ENCODE data around the gene RNASEH1.

DNA sequence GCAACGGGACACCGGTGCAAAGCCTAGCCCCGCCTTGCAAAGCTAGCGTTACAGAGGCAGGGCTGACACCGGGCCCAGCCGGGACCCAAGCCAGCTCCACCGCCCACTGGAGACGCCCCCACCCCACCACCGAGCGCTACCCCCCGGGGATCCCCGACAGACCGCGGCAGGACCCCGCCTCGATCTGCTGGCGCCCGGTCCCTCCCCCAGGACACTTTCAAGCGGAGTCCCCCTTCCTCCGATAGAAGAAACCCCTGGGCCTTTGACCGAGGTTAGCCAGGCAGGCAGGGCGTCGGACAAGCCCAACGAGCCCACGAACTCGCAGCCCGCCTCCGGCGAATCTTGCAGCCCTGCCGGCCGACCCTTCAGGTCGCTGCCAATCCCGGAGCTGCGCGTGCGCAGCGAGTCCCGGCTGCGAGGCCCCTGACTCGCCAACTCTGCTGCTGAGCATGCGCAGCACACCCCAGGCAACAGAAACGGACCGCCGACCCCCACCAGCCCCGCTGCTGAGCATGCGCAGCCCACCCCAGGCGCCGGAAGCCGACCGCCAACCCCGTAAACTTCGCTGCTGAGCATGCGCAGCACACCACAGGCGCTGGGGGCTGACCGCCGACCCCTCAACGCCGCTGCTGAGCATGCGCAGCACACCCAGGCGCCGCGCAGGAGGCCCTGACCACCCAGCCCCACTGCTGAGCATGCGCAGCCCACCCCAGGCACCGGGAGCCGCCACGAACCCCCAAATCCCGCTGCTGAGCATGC is 39.5 kb downstream of the RNASEH1 start:
- TF ChIP-seq, protein P1, sequence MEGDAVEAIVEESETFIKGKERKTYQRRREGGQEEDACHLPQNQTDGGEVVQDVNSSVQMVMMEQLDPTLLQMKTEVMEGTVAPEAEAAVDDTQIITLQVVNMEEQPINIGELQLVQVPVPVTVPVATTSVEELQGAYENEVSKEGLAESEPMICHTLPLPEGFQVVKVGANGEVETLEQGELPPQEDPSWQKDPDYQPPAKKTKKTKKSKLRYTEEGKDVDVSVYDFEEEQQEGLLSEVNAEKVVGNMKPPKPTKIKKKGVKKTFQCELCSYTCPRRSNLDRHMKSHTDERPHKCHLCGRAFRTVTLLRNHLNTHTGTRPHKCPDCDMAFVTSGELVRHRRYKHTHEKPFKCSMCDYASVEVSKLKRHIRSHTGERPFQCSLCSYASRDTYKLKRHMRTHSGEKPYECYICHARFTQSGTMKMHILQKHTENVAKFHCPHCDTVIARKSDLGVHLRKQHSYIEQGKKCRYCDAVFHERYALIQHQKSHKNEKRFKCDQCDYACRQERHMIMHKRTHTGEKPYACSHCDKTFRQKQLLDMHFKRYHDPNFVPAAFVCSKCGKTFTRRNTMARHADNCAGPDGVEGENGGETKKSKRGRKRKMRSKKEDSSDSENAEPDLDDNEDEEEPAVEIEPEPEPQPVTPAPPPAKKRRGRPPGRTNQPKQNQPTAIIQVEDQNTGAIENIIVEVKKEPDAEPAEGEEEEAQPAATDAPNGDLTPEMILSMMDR (IDR thresholded peaks at IDR 0.05; ENCODE audit: low read depth, low read length, missing input control), result no peak
- no peak for TF ChIP-seq RAD21 (IDR thresholded peaks at IDR 0.05)
- TF ChIP-seq TAF1 (conservative IDR thresholded peaks at IDR 0.05), result peak; percentile 13
- TF ChIP-seq, protein P2, sequence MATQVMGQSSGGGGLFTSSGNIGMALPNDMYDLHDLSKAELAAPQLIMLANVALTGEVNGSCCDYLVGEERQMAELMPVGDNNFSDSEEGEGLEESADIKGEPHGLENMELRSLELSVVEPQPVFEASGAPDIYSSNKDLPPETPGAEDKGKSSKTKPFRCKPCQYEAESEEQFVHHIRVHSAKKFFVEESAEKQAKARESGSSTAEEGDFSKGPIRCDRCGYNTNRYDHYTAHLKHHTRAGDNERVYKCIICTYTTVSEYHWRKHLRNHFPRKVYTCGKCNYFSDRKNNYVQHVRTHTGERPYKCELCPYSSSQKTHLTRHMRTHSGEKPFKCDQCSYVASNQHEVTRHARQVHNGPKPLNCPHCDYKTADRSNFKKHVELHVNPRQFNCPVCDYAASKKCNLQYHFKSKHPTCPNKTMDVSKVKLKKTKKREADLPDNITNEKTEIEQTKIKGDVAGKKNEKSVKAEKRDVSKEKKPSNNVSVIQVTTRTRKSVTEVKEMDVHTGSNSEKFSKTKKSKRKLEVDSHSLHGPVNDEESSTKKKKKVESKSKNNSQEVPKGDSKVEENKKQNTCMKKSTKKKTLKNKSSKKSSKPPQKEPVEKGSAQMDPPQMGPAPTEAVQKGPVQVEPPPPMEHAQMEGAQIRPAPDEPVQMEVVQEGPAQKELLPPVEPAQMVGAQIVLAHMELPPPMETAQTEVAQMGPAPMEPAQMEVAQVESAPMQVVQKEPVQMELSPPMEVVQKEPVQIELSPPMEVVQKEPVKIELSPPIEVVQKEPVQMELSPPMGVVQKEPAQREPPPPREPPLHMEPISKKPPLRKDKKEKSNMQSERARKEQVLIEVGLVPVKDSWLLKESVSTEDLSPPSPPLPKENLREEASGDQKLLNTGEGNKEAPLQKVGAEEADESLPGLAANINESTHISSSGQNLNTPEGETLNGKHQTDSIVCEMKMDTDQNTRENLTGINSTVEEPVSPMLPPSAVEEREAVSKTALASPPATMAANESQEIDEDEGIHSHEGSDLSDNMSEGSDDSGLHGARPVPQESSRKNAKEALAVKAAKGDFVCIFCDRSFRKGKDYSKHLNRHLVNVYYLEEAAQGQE (IDR thresholded peaks at IDR 0.05), result peak; percentile 2
- no peak for TF ChIP-seq NR2F2 (IDR thresholded peaks at IDR 0.05)
- no peak for TF ChIP-seq JUND (IDR thresholded peaks at IDR 0.05)
- no peak for TF ChIP-seq SP1 (IDR thresholded peaks at IDR 0.05)
- no peak for TF ChIP-seq HNF4G (IDR thresholded peaks at IDR 0.05)
- peak; percentile 28 for TF ChIP-seq YY1 (IDR thresholded peaks at IDR 0.05)
- no peak for TF ChIP-seq FOXA1 (IDR thresholded peaks at IDR 0.05)
- no peak for TF ChIP-seq MAX (IDR thresholded peaks at IDR 0.05)
- peak in 1 of 2 donors; percentile 83 for TF ChIP-seq GABPA (IDR thresholded peaks at IDR 0.05 in 1 of 2, conservative IDR thresholded peaks at IDR 0.05 in 1 of 2)
- no peak for TF ChIP-seq ZBTB33 (IDR thresholded peaks at IDR 0.05)
- TF ChIP-seq HNF4A (conservative IDR thresholded peaks at IDR 0.05), result no peak
